OCI-LY3 (cell line): Measurements from ENCODE around the gene STAB1.

ENCODE experiments used
- H2AFZ ChIP-seq: fragments of 200-600, 300-600 bp; shearing (Covaris generic); 2 replicates; pipeline ENCODE4 v1.6.0; 2014; ENCODE audit warnings: antibody characterized with exemption, low read depth, low read length
- H3K27ac ChIP-seq: fragments of 200-600, 300-600 bp; sonication (generic); 2 replicates; pipeline ENCODE4 v1.5.1; 2014; ENCODE audit warnings: mild to moderate bottlenecking, low read length, moderate library complexity, mixed read lengths
- H3K27me3 ChIP-seq: fragments of 200-600, 300-600 bp; sonication (generic); 2 replicates; pipeline ENCODE4 v1.6.1; 2014; ENCODE audit warnings: low read depth, low read length, mixed read lengths
- H3K36me3 ChIP-seq: fragments of 200-600, 300-600 bp; sonication (generic); replicated peaks from 2 replicates; pipeline ENCODE3; 2014; ENCODE audit warnings: low read depth, low read length, mixed read lengths
- H3K4me1 ChIP-seq: fragments of 300-600, 200-600 bp; sonication (generic); 2 replicates; pipeline ENCODE4 v1.6.1; 2014; ENCODE audit warnings: low read length, mixed read lengths
- H3K4me2 ChIP-seq: fragments of 200-600, 300-600 bp; sonication (generic); 2 replicates; pipeline ENCODE4 v1.6.1; 2014; ENCODE audit warnings: low read length, mixed read lengths
- H3K4me3 ChIP-seq: fragments of 300-600, 200-600 bp; sonication (generic); 2 replicates; pipeline ENCODE4 v1.5.1; 2014; ENCODE audit warnings: antibody characterized with exemption, mild to moderate bottlenecking, low read length, moderate library complexity
- H3K79me2 ChIP-seq: fragments of 300-600, 200-600 bp; shearing (Covaris generic); 2 replicates; pipeline ENCODE4 v1.6.1; 2014; ENCODE audit warnings: mild to moderate bottlenecking, low read length, mixed read lengths
- H3K9ac ChIP-seq: fragments of 300-600, 200-600 bp; shearing (Covaris generic); 2 replicates; pipeline ENCODE4 v1.6.0; 2014; ENCODE audit warnings: mild to moderate bottlenecking, low read length, moderate library complexity
- H3K9me3 ChIP-seq: fragments of 200-600, 300-600 bp; shearing (Covaris generic); 2 replicates; pipeline ENCODE4 v1.6.1; 2014; ENCODE audit warnings: low read length, mixed read lengths; ENCODE audit not compliant: insufficient read depth
- H4K20me1 ChIP-seq: fragments of 200-600, 300-600 bp; sonication (generic); 2 replicates; pipeline ENCODE4 v1.6.1; 2016; ENCODE audit warnings: low read length, mixed read lengths; ENCODE audit not compliant: insufficient read depth
- EZH2phosphoT487 ChIP-seq: fragments of 200-600 bp; shearing (Covaris generic); IDR thresholded peaks from 2 replicates; pipeline ENCODE4 v1.6.1; 2018; ENCODE audit warnings: antibody characterized with exemption, mixed run types, low read depth
- TF ChIP-seq, protein P1 (sequence below): fragments of 200-600, 300-600 bp; sonication (generic); IDR thresholded peaks from 2 replicates; pipeline ENCODE4 v1.5.1; 2014; ENCODE audit warnings: antibody characterized with exemption, low read length, low read depth

Gene STAB1

GRCh38 chr3:52539010-52539653 is 44.0 kb downstream of the STAB1 start:
- H2AFZ ChIP-seq: no peak overlapping the region
- H3K4me2 ChIP-seq: no peak overlapping the region
- peaks cover 20% of the 10 kb centered on the region for H3K4me1 ChIP-seq
- peaks cover 19% of the 10 kb centered on the region for H3K36me3 ChIP-seq
- H3K27me3 ChIP-seq: no peaks in the 10 kb centered on the region
- TF ChIP-seq, protein P1, sequence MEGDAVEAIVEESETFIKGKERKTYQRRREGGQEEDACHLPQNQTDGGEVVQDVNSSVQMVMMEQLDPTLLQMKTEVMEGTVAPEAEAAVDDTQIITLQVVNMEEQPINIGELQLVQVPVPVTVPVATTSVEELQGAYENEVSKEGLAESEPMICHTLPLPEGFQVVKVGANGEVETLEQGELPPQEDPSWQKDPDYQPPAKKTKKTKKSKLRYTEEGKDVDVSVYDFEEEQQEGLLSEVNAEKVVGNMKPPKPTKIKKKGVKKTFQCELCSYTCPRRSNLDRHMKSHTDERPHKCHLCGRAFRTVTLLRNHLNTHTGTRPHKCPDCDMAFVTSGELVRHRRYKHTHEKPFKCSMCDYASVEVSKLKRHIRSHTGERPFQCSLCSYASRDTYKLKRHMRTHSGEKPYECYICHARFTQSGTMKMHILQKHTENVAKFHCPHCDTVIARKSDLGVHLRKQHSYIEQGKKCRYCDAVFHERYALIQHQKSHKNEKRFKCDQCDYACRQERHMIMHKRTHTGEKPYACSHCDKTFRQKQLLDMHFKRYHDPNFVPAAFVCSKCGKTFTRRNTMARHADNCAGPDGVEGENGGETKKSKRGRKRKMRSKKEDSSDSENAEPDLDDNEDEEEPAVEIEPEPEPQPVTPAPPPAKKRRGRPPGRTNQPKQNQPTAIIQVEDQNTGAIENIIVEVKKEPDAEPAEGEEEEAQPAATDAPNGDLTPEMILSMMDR: no peak
- no peaks in the 10 kb centered on the region for H3K9me3 ChIP-seq
- H3K79me2 ChIP-seq: peaks cover 59% of the 10 kb centered on the region
- no peak overlapping the region for H3K4me3 ChIP-seq
- no peak overlapping the region for H3K9ac ChIP-seq
- no peak overlapping the region for H3K27ac ChIP-seq
- peaks cover 8% of the 10 kb centered on the region for H4K20me1 ChIP-seq

DNA sequence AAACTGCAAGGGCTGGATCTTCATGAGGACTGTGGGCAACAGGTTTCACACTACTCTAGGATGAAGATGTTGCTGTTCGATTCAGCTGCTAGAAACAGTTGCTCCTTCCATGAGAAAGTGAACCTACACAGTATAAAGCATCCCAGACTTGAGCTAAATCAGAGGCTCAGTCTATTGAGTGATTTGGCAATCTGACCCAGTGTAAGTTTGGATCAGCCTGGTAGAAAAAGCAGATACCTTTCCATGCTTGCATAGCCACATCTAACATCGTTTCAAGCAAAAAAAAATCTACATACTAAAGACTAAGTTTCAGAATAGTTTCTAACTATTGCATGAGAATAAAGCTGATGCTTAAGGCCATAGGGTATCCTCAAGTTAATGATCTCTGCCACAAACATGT is 45.9 kb downstream of the STAB1 start:
- H3K79me2 ChIP-seq: peaks cover 59% of the 10 kb centered on the region
- peaks cover 8% of the 10 kb centered on the region for H4K20me1 ChIP-seq
- peaks cover 25% of the 10 kb centered on the region for H3K36me3 ChIP-seq

GRCh38 chr3:52544937-52545336 is 49.8 kb downstream of the STAB1 start:
- Histone ChIP-seq H4K20me1 (no peaks in the 10 kb centered on the region), H3K27ac (no peak overlapping the region), H3K4me2 (no peak overlapping the region), H3K4me3 (no peak overlapping the region), H3K27me3 (no peaks in the 10 kb centered on the region), H2AFZ (no peak overlapping the region), H3K9ac (no peak overlapping the region), H3K4me1 (no peaks in the 10 kb centered on the region), H3K36me3 (peaks cover 40% of the 10 kb centered on the region), H3K9me3 (no peaks in the 10 kb centered on the region), H3K79me2 (peaks cover 27% of the 10 kb centered on the region)
- TF ChIP-seq, protein P1: no peak
- TF ChIP-seq EZH2phosphoT487: no peak

More for the DNA sequence above, 45.9 kb downstream of the STAB1 start:
- no peak overlapping the region for H3K4me2 ChIP-seq
- no peak overlapping the region for H3K27ac ChIP-seq
- peaks cover 10% of the 10 kb centered on the region for H3K4me1 ChIP-seq
- H3K9ac ChIP-seq: no peak overlapping the region
- H2AFZ ChIP-seq: no peak overlapping the region
- H3K9me3 ChIP-seq: no peaks in the 10 kb centered on the region
- H3K27me3 ChIP-seq: no peaks in the 10 kb centered on the region
- no peak overlapping the region for H3K4me3 ChIP-seq
- TF ChIP-seq, protein P1: no peak
- no peak for TF ChIP-seq EZH2phosphoT487

- Histone ChIP-seq H3K4me3 (no peak overlapping the region), H3K9ac (no peak overlapping the region), H2AFZ (no peak overlapping the region), H3K27ac (no peak overlapping the region), H3K27me3 (no peaks in the 10 kb centered on the region), H3K36me3 (peaks cover 32% of the 10 kb centered on the region), H4K20me1 (no peaks in the 10 kb centered on the region), H3K9me3 (no peaks in the 10 kb centered on the region), H3K4me1 (no peaks in the 10 kb centered on the region), H3K79me2 (peaks cover 15% of the 10 kb centered on the region), H3K4me2 (no peak overlapping the region)
- TF ChIP-seq, protein P1: no peak
- no peak for TF ChIP-seq EZH2phosphoT487
These were observed 51.2 kb downstream of the STAB1 start for GRCh38 chr3:52546111-52546901.
